22Rv1 (cell line): Measurements from ENCODE around the gene POC1B.

Experiments
- ZFX ChIP-seq: fragments of 450-650 bp; IDR thresholded peaks from 2 replicates; pipeline ENCODE4 v1.6.1; 2017; ENCODE audit warnings: antibody characterized with exemption, borderline replicate concordance
- TF ChIP-seq, protein P1 (sequence below): fragments of 450-650 bp; IDR thresholded peaks from 2 replicates; pipeline ENCODE4 v1.5.1; 2017; ENCODE audit warnings: mild to moderate bottlenecking

DNA sequence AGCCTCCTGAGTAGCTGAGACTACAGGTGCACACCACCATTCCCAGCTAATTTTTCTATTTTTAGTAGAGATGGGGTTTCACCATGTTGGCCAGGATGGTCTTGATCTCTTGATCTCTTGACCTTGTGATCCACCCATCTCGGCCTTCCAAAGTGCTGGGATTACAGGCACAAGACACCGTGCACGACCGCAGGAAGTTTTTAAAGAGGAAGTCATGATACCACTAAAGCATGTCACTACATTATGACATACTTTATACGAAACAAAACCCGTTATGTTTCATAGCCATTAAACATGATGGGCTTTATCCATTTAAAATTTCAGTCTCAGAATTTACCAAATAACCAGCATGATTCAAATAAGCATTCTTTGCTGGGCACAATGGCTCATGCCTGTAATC is 89.8 kb downstream of the POC1B start:
- TF ChIP-seq, protein P1, sequence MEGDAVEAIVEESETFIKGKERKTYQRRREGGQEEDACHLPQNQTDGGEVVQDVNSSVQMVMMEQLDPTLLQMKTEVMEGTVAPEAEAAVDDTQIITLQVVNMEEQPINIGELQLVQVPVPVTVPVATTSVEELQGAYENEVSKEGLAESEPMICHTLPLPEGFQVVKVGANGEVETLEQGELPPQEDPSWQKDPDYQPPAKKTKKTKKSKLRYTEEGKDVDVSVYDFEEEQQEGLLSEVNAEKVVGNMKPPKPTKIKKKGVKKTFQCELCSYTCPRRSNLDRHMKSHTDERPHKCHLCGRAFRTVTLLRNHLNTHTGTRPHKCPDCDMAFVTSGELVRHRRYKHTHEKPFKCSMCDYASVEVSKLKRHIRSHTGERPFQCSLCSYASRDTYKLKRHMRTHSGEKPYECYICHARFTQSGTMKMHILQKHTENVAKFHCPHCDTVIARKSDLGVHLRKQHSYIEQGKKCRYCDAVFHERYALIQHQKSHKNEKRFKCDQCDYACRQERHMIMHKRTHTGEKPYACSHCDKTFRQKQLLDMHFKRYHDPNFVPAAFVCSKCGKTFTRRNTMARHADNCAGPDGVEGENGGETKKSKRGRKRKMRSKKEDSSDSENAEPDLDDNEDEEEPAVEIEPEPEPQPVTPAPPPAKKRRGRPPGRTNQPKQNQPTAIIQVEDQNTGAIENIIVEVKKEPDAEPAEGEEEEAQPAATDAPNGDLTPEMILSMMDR = no peak
- no peak for TF ChIP-seq ZFX
